Skeletal muscle cell (primary cell): ENCODE results near the gene CHD9.
"Not testable (repeated sequence)": the region's sequence is repeated elsewhere in the genome, so short reads cannot be mapped to it uniquely, and the experiment has no call there.

ENCODE experiments used
- DNase-seq: peaks from one replicate; pipeline ENCODE4 v3.0.0-alpha.2; 2010; ENCODE audit warnings: low read depth
- H3K4me3 ChIP-seq: 2 replicates; pipeline ENCODE4 v1.5.1; 2011; ENCODE audit warnings: low read depth, mild to moderate bottlenecking, control low read depth, low read length, moderate library complexity

CHD9 gene

DNA sequence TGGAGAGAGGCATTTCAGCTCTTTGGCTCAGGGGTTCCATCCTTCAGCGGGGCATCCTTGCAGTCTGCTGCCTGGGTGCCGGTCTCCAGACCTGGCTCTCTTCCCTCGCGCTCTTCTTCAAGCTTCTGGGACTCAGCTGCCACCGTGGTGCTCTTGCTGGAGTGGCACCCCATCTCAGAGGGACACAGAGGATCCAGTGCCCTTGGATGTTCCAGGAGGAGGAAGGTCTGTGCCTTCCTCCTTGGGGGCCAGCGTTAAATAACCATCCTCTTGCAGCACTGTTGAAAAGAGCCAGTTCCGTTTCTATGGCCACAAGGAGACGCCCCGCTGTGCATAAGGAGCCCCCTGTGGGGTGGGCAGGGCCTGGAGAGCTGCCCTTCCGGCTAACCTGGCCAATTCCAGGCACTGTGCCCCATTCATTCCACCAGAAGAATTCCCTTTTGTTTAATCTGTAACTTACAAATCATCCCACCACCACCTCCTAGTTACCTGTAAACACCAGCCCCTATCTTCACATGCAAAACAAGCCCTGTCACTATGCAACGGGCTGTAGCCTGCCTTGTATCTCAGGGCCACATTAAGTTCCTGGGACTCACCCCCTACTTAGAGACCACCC is 10.7 kb upstream of the CHD9 start:
- no peak overlapping the region for H3K4me3 ChIP-seq
- no peak for DNase-seq

DNA sequence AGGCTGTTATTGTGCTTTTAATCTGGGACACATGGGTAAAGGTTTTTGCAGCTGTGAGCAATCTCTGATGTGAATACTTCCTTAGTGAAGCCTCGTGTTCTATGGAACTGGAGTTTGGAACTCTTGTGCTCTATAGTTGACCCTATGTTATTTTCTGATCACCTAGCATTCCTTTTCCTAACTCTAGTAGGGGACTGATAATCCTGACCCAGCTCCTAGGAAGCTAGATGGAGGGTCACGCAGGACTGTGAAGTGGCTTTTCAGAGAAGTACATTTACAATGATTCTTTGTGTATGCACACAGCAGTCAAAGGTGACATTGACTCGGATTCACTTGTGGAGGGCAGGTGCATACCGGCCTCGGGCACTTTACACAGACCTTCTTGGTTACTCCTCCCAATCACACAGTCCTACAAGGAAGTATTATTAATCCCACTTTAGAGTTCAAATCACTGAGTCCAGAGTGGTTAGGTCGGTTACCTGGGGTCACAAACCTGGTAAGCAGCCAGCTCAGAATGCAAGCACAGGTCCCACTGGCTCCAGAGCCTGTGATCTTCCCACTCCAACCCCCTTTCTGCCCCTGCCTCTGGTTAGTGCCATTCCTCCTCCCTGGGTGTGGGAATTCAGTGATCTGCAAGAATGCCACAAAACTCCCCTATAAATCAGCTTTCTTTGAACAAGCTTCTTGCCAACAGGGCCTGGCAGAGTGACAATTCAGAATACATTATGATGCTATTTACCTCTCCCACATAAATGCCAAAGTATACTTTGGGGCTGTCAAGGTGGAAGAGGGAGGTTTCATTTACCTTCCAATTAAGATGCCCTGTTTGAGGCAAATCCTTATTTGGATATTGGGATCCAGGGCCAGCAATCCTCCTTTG is 9.2 kb upstream of the CHD9 start:
- H3K4me3 ChIP-seq = no peak overlapping the region
- DNase-seq = no peak

DNA sequence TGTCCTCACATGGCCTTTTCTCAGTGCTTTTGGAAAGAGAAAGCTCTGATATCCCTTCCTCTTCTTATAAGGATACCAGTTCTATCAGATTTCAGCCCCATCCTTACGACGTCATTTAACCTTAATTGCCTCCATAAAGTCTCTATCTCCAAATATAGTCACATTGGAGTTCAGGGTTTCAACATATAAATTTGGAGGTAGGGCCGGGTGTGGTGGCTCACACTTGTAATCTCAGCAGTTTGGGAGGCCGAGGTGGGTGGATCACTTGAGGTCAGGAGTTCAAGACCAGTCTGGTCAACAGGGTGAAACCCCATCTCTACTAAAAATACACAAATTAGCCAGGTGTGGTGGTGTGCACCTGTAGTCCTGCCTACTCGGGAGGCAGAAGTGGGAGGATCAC is 7.3 kb upstream of the CHD9 start:
- not testable (repeated sequence) for H3K4me3 ChIP-seq, DNase-seq

DNA sequence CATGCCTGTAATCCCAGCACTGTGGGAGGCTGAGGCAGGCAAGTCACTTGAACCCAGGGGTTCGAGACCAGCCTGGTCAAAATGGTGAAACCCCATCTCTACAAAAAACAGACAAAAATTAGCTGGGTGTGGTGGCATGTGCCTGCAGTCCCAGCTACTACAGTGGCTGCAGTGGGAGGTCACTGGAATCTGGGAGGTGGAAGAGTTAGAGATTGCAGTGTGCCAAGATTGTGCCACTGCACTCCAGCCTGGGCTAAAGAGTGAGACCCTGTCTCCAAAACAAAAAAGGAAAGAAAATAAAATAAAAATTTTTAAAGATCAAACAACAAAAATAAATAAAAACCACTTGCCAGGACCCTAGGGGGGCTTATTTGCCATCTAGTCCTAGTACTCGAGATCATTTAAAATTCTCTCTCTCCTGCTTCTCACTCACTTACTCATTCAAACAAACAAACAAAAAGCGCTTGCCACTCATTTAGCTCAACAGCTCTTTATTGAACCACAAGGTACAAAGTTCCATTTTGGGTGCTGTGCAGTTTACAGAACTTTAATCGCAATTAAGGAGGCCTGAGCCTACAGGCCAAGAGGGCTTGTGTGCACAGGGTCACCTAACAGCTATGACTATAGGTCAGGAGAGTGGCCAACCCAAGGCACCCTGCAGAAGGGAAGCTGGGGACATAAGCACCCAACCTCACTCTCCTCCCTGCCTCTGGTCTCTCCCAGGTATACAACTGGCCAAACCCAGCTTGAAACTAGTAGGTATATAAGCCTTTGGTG is 6.5 kb upstream of the CHD9 start:
- no peak overlapping the region for H3K4me3 ChIP-seq
- no peak for DNase-seq

DNA sequence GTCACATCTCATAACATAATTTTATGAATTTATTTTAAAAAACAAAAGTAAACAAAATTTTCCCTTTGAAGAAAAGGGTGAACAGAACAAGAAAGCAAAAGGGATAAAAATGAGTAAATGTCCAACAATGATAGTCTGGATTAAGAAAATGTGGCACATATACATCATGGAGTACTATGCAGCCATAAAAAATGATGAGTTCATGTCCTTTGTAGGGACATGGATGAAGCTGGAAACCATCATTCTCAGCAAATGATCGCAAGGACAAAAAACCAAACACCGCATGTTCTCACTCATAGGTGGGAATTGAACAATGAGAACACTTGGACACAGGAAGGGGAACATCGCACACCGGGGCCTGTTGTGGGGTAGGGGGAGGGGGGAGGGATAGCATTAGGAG is 3.5 kb upstream of the CHD9 start:
- not testable (repeated sequence) for DNase-seq, H3K4me3 ChIP-seq

DNA sequence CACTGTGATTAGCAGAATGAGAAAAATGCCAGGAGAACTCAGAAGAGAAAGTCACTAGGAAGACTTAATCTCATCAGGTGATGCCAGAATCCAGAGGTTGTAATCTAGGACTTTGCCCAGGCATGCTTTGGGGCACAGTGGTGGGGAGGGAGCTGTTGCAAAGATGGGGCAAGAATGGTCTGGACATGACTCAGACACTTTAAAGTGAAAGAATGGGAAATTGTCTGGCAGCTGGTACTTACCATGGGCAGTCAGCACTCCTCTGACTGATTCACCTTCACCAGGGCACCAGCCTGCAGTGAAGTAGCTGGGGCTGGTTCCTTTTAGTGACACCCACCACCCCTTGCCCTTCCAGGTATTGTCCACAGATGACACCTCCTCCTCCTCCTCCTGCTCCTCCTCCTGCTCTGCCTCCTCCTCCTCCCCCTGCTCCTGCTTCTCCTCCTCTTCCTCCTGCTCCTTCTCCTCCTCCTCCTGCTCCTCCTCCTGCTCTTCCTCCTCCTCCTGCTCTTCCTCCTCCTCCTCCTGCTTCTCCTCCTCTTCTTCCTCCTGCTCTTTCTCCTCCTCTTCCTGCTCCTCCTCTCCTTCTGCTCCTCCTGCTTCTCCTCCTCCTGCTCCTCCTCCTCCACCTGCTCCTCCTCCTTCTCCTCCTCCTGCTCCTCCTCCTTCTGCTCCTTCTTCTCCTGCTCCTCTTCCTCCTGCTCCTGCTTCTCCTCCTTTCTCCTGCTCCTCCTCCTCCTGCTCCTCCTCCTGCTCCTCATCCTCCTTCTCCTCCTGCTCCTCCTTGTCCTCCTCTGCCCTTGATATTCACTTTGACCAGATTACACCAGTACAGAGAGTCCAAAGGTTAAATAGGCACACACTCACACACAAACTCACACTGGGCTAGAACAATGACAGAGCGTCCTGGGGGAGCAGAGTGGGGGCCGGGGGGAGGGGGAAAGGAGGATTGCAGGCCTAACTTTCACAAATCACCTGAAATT is 2.0 kb upstream of the CHD9 start, which contains the start of gene CHD9NB:
TSS of gene CHD9NB (minus strand) at position 379 of the 983 bp plus-strand sequence. CDS start 8,739 bp downstream, outside the sequence.
- H3K4me3 ChIP-seq = peak within 1 kb of the TSS; percentile 10
- peak; percentile 69 for DNase-seq

DNA sequence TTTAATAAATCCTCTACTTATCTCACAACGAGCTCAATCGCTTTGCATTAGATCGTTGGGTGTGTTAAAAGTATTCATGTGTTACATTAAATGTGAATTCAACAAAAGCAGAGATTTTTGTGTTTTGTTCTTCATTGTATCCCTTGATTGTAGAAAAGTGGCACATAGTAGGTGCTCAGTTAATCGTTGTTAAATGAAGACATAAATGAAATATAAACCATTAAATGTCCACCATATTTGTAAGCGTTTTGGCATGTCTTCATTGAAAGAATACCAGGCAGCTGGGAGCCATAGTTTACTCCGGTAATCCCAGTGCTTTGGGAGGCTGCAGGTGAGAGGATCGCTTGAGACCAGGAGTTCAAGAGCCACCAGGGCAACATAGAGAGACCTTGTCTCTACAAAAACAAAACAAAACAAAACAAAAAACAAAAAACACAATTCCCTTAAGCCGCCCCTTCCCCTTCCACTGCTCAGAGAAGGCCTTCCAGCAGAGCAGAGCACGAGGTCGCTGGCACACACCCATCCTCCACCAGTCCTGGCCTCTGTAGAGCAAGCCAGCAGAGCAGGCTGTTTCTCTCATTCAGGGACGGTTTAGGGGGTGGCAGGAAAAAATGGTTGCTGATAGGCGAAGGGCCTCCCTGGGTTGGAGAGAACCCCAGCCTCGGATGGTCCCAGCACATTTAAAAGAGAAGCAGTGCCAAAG is 673 bp upstream of the CHD9 start:
- no peak for DNase-seq
- peak overlapping the region; percentile 71 for H3K4me3 ChIP-seq

DNA sequence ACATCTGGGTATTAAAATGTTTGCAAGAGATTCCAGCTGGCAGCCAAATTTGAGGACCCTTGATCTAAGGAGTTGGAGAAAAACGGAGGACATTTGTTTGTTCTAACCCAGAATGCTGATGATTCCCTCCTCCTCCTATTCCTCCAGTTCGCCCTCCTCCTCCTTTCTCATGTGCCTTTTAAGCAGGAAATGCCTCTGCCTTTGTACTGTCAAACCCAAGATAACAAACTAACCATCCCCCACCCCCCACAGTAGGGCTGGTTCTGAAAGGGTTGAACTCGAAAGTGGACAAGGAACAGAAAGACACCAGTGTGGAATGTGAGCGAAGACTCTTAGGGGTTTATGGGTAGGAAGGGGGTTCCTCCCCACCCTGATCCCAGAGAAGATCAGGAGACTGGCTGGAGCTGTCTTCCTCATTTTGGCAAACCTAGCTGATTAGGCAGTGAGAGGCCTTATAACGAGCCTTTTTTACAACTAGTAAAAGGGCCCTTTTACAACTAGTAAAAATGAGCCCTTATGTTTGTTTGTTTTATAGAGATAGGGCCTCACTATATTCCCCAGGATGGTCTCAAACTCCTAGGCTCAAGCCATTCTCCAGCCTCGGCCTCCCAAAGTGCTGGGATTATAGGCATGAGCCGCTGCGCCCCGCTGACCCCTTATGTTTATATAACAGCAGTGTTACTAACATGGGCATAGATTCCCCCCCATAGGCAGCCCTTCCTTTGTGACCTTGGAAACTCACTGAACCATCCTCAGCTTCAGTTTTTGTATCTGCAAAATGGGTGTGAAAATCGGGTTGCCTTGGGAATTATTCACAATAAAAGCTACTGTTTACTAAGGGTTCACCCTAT is 975 bp downstream of the CHD9 start:
- peak overlapping the region; percentile 71 for H3K4me3 ChIP-seq
- peak; percentile 41 for DNase-seq

DNA sequence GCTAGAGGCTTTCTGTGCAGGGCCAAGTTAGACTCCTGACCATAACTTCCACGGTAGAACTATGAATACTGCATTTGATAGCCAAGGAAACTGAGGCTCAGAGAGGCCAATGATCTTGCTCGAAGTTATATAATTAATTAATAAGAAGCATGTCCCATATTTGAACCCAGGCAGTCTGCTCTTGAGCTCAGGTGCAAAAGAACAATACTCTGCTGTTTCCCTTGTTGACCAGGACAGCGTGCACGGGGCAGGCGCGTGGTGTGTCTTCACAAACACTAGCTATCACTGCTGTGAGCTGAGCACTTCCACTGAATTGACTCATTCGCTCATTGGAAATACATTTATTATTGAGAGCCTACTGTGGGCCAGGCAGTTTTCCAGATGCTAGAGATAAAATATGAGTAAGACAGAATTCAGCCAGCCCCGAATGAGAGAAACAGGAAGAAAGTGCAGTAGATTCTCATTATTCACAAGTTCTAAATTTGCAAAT is 1.6 kb downstream of the CHD9 start:
- no peak overlapping the region for H3K4me3 ChIP-seq
- no peak for DNase-seq

DNA sequence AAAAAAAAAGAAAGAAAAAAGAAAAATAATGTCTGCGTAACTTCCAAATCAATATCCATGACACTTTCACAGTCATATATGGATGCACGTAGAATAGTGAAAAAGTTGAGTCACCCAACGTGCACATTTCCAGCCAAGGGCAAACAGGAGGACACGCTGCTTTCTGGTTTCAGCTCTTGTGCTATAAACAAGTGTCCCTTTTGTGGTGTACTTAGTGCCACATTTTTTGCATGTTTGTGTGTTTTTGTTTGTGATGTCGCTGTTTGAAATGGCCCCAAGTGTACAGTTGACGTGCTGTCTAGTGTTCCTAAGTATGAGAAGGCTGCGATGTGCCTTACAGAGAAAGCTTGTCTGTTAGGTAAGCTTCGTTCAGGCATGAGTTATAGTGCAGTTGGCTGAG is 2.9 kb downstream of the CHD9 start:
- no peak overlapping the region for H3K4me3 ChIP-seq
- DNase-seq = no peak

DNA sequence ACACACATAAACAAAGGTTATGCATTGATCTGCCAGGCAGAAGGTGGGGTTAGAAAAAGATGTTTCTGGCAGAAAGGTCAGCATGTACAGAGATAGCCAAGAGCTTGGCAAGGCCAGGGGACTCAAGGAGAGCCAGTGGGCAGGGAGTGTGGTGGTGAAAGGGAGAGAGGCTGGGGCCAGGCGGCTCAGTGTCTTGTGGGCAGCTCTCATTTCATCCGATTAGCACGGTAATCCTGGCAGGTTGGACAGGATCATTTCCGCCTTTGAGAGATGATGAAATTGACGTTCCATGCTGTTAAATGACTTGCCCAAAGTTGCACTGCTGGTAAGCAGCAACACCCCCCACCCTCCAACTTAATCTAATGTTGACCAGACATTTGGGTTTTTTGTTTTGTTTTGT is 3.6 kb downstream of the CHD9 start:
- no peak overlapping the region for H3K4me3 ChIP-seq

DNA sequence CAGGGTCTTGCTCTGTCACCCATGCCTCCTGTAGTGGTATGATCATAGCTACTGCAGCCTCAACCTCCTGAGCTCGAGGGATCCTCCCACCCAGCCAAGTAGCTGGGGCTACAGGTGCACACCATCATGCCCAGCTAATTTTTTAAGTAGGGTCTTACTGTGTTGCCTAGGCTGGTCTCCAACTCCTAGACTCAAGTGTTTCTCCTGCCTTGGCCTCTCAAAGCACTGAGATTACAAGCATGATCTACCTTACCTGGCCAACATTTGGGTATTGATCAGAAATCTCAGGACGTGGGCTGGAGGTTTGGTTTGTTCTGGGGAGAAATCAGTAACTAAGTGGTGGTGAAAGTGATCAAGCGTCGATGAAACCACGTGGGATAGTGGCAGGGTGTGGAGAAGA is 4.1 kb downstream of the CHD9 start:
- no peak overlapping the region for H3K4me3 ChIP-seq
- no peak for DNase-seq

More for the DNA sequence above, 3.6 kb downstream of the CHD9 start:
- no peak for DNase-seq

DNA sequence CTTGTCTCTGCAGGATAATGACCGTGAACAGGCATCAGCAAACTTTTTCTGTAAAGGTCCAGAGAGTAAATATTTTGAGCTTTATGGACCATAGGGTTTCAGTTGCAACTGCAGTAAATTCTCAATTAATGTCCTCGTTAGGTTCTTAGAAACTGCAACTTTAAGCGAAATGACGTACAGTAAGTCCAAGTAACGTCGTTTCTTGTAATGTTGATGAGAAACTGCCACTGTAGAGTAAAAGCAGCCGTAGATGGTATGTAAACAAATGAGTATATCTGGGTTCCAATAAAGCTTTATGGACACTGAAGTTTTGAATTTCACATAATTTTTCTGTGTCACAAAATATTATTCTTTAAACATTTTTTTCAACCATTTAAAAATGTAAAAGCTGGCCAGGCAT is 4.9 kb downstream of the CHD9 start:
- no peak for DNase-seq
- H3K4me3 ChIP-seq = no peak overlapping the region

DNA sequence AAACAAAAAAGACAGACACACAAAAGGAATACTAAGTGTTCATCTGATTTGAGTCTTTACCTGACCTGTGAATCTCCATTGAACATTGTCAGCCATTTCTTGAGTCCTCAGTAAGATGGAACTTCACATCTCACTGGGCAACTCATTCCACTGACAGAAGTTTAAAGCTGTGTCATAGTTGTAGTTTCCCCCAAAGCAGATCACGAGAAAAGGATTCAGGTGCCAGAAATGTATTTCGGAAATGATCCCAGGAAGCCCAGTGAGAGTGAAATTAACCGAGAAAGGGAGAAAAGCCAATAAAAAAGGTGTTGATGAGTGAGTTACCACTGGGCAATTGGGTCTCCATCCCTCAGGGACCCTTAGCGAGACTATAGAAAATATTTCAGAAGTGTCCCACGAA is 6.5 kb downstream of the CHD9 start:
- DNase-seq = no peak
- H3K4me3 ChIP-seq = no peak overlapping the region

DNA sequence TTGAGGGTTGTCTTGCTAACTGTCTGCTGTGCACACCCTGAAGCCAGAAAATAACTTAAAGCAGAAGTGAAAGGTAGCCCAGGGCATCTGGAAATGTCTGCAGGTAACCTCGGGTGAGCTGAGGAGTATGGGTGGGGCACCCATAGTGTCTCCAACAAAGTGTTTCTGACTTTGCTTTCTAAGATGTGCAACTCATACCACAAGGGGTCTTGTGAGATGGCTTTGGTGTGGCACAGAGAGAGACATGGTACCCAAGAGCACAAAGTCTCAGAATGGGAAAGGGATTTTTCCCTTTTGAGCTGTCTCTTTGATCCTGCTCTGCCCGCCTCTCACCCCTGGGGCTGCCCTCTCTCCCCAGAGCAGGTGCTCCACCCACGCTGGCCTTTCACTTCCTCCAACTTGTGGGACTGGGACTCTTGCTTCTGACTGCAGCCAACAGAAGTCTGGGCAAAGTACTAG is 6.9 kb downstream of the CHD9 start:
- no peak overlapping the region for H3K4me3 ChIP-seq

DNA sequence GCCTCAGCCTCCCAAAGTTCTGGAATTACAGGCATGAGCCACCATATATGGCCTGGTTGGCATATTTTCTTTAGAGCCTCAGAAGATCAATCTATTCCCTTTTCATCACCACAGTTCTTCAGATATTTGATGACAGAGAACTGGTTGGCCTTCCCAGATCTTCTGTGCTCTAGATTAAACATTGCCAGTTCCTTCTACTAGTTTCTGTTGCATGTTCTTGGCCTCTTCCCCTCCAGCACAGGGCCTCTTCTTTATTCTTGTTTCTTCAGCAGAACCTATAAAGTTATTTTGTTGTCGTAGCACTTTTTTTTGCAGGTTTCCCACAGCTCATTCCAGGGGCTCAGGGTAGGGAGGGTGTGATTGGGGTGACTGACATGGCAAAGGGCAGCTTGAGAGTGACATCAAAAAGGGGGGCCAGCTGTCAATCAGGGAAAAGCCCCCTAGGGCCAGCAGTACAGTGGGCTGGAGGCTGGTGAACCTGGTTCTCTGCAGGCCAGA is 9.3 kb downstream of the CHD9 start:
- H3K4me3 ChIP-seq = no peak overlapping the region
- no peak for DNase-seq

More for the DNA sequence above, 6.9 kb downstream of the CHD9 start:
- DNase-seq = no peak

DNA sequence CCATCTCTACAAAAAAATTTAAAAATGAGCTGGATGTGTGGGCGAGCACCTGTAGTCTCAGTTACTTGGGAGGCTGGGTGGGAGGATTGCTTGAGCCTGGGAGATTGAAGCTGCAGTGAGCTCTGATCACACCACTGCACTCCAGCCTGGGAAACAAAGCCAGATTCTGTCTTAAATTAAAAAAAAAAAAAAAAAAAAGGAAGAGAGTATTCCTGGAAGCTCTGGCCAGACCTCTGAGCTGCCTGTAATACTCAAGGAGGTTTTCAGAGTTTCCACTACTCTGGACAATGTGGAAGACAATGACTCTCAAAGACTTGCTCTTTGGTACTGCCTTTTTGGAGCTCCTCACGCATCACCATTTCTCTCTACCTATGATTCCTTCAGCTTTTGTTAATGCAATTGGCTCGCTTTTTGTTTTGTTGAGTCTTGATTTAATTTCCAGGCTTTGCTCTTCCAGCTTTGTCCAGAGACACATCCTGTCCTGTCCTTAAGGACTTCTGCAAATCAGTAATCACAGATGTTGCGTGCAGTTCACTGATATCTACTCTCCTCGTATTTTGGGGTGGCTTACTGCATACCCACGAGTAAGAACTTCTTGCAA is 10.8 kb downstream of the CHD9 start:
- no peak for DNase-seq
- no peak overlapping the region for H3K4me3 ChIP-seq
